Measurements from ENCODE around the gene ATP9B.

The ATP9B gene

DNA sequence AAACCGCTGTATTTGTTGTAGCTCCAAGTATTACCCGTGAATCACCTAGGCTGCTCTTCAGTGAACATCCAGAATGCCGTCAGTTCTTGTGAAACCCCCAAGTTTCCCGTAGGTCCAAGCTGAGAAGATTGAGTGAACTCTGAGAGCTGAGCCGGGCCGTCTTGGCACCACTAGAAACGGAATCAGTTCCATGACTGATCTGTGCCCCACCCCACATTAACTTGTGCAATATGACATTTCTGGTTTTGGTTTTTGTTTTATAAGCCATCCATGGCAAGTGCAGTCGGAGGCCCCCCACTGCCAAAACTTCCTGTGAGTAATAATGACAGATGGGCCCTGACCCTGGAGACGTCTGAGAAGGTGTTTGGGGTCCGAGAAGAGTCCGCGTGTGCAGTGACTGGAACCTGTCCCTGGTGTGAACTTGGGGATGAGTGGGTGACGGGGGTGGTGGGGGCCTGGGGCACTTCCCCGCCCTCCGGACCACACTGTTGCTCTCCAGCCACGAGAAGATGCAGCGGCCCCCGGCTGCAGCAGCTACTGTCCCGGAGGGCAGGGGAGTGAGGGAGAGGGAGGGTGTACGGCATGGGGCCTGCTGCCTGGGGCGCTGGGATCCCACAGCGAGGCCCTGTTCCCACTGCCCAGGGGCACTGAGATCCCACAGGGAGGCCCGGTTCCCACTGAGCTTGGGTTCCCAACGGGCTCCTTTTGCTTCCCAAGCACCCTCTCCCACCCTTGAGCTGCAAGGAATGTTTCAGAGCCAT, 353.0 kb downstream of the ATP9B start:
- no peak for DNase-seq

DNA sequence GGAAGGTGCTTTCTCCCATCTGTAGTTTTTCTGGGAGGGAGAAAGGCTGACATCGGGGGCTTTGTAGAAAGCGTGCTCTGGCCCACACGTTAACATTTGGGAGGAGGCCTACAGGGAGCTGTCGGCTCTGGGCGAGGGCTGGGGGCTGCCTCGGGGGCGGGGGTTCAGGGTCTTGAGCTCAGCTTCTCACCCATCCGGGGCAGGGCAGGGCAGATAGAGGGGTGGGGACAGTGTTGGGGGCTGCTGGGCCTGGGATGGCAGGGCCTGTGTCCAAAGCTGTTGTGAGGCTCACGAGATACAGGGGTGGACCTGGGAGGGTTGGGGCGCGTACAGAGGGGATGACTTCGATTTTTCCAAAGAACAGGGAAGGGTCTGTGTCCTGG, 353.6 kb downstream of the ATP9B start:
- no peak for DNase-seq

DNA sequence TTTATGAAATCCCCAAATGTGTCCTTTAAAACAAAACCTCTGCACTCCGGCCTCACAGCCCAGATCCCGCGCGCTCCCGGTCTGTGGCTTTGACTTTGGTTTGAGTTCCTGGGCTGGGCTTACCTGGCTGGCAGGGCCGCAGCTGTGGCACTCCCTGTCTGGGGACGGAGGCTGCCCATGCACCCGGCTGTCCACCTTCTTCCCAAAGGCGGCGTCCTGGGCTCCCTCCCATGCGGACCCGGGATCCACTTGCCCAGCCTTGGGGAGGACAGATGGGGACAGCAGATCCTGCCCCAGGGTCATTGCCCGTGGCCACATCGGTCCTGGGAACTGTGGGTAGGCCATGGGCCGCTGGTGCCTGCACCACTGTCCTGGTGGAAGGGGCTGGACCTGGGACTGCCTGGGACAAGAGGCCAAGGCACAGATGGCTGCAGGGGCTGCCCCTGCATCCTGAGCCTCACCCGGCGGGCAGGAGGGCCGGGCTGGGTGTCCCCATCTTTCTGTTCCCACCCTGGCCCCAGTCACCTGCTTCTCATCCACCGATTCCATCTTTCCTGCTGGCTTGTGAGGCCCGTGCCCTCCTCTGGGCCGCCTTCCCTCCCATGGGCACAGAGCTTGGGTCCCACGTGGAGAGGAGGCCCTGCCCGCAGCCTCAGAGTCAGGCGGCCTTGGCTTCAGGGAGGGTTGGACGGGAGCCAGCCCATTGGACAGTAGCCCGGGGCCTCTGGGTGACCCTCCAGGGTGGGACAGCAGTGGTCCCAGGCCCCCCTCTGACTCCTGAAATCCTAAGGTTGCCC, 354.2 kb downstream of the ATP9B start:
- no peak for DNase-seq

DNA sequence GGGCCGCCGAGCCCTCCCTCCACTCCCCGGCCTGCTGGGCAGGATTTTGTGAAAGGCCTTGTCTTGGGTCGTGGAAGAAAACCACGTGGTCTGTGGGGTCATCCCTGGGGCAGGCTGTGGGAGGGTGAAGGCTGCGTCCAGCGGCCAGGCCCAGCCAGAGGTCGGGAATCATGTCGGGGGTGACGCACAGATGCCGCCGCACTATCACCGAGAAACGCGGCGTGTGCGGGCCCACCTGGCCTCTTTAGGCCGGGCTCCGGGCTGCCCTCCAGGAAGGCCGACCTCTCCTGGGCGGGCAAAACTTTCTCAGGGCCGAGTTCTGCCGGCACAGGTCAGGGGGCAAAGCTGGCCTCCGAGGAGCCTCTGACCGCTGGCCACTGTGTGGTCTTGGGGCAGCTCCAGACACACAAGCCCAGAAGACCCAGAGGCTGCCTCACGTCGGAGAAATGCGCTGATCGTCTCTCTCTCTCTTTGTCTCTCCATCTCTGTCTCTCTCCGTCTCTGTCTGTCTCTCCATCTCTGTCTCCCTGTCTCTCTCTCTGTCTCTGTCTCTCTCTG, 354.9 kb downstream of the ATP9B start:
- DNase-seq, result no peak

DNA sequence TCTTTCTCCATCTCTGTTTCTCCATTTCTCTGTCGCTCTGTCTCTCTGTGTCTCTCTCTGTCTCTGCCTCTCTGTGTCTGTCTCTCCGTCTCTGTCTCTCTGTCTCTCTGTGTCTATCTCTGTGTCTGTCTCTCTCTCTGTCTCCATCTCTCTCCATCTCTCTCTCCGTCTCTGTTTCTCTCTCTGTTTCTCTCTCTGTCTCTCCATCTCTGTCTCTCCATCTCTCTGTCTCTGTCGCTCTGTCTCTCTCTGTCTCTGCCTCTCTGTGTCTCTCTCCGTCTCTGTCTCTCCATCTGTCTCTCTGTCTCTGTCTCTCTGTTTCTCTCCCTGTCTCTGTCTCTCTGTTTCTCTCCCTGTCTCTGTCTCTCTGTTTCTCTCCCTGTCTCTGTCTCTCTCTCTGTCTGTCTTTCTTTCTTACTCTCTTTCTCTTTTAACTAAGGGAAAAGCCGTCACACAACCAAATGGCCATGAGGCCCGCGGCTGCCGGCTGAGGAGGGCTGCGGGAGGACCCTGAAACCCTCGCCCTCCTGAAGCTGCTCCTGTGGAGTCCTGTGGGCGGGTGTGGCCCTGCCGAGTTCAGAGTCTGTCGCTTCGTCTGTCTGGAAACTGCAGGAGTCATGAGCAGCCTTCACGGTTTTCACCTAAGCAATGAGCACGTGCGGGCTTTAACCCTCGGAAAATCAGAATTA, 355.8 kb downstream of the ATP9B start:
- no peak for DNase-seq

DNA sequence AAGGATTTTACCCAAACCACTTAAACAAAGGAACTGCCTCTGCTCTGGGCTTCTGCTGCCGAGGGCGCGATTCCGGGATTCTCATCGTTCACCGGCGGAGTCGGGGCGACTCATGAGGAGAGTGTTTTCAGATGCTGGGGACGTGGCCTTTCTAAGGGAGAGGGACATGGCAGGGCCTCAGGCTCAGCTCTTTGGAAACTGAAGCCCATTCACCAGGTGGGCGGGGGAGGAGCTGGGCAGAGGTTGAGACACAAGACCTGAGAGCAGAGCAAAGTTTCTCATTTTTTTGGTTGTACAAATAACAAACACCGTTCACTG, 356.3 kb downstream of the ATP9B start:
- no peak for DNase-seq

DNA sequence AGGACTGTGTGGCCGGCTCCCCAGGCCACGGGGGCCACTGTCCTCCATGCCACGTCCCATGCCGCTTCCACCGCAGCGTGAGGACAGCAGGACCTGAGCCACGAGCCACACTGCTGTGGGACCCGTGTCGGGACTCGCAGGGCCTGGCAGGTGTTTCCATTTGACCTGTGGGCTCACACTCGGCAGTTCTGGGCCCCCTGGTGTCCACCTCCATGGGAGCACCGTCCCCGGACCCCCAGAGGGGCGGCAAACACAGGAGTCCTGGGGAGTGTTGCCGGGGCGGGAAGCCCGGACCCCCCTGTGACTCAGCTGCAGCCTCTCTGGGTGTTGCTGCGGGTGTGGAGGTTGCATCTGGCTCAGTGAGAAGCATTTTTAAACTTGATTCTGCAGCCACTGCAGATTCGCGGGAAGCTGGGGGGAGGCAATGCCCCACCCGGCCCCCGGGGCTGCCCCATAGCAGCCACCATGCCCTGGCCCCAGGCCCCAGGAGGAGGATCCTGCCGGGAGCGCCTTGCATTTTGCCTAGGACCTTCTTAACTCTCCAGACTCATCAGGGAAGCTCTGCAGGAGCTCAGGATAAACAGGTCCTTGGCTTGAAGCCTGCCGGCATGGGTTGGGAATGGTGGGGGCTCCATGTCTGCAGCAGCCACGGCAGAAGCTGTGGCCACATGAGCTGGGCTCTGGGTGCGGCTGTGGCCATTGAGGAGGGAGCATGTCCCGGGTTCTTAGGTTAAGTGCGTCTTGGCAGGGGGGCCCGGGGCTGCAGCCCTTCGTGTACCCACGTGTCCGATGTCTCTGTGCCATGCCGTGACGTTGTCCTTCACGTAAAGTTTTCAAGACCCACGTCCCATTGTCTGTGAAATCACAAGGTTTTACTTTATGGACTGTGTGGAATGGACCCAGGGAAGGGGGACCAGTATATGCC, 357.4 kb downstream of the ATP9B start:
- no peak for DNase-seq

DNA sequence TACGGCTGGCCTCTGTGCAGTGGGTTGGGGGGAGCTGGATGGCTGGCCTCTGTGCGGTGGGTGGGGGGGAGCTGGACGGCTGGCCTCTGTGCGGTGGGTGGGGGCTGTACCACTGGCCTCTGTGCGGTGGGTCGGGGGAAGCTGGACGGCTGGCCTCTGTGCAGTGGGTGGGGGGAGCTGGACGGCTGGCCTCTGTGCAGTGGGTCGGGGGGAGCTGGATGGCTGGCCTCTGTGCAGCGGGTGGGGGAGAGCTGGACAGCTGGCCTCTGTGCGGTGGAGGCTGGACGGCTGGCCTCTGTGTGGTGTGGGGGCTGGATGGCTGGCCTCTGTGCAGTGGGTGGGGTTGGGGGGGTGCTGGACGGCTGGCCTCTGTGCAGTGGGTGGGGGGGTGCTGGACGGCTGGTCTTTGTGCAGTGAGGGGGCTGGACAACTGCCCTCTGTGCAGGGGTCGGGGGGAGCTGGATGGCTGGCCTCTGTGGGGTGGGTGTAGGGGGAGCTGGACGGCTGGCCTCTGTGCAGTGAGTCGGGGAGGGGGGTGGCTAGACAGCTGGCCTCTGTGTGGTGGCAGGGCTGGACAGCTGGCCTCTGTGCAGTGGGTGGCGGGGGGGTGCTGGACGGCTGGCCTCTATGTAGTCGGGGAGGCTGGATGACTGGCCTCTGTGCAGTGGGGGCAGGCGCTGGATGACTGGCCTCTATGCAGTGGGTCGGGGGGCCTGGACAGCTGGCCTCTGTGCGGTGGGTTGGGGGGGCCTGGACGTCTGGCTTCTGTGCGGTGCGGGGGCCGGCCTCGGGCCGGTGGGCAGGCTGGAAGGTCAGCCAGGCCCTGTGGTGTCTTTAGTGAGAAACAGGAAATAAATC, 358.4 kb downstream of the ATP9B start:
- no peak for DNase-seq
